ENCODE results near the gene ATE1.

- TF ChIP-seq CTCF (IDR thresholded peaks at IDR 0.05; ENCODE audit: low read depth, low read length) (no peak), POLR2A (IDR thresholded peaks at IDR 0.05; ENCODE audit: extremely low read depth, insufficient read length) (peak; percentile 81), MAX (IDR thresholded peaks at IDR 0.05; ENCODE audit: low read depth, low read length) (peak; percentile 50)
Observed at GRCh38 chr10:121927841-121928527, at the start of gene ATE1.
